HPDE6-E6E7 (cell line): ENCODE data around the gene ZNF831.

ENCODE experiments used
- DNase-seq: peaks from one replicate; pipeline ENCODE4 v3.0.0; 2011; ENCODE audit warnings: missing footprints; ENCODE audit errors: extremely low spot score

Gene ZNF831

GRCh38 chr20:59305908-59306655 lies 142.5 kb downstream of the ZNF831 start:
- DNase-seq: no peak

- DNase-seq: no peak
Observed at GRCh38 chr20:59307270-59307669, 143.6 kb downstream of the ZNF831 start.
